ENCODE measurements around the gene KCNIP4. TPM values are rescaled to one million over a fixed set of nuclear protein-coding genes. Genes with fewer than 3 reads are reported as not detected.

Gene KCNIP4
- total RNA-seq, 1 donor from 2014 or later, result 6.2 TPM

GRCh38 chr4:21869978-21870745 lies 78.4 kb downstream of the KCNIP4 start:
- DNase-seq (ENCODE audit: extremely low spot score, unreplicated experiment), result no peak
- Mint-ChIP-seq H3K27me3 (no peaks in the 10 kb centered on the region), H3K36me3 (no peaks in the 10 kb centered on the region), H3K4me1 (ENCODE audit: unreplicated experiment) (no peaks in the 10 kb centered on the region), H3K4me3 (no peak overlapping the region), H3K27ac (no peak overlapping the region), H3K9me3 (no peaks in the 10 kb centered on the region)
- TF ChIP-seq, protein P1, sequence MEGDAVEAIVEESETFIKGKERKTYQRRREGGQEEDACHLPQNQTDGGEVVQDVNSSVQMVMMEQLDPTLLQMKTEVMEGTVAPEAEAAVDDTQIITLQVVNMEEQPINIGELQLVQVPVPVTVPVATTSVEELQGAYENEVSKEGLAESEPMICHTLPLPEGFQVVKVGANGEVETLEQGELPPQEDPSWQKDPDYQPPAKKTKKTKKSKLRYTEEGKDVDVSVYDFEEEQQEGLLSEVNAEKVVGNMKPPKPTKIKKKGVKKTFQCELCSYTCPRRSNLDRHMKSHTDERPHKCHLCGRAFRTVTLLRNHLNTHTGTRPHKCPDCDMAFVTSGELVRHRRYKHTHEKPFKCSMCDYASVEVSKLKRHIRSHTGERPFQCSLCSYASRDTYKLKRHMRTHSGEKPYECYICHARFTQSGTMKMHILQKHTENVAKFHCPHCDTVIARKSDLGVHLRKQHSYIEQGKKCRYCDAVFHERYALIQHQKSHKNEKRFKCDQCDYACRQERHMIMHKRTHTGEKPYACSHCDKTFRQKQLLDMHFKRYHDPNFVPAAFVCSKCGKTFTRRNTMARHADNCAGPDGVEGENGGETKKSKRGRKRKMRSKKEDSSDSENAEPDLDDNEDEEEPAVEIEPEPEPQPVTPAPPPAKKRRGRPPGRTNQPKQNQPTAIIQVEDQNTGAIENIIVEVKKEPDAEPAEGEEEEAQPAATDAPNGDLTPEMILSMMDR (conservative IDR thresholded peaks at IDR 0.05), result no peak

GRCh38 chr4:21864686-21865085 lies 83.9 kb downstream of the KCNIP4 start:
- Mint-ChIP-seq H3K9me3 (no peaks in the 10 kb centered on the region), H3K36me3 (no peaks in the 10 kb centered on the region), H3K4me1 (ENCODE audit: unreplicated experiment) (no peaks in the 10 kb centered on the region), H3K27me3 (no peaks in the 10 kb centered on the region), H3K4me3 (no peak overlapping the region), H3K27ac (no peak overlapping the region)
- no peak for DNase-seq (ENCODE audit: extremely low spot score, unreplicated experiment)
- TF ChIP-seq, protein P1 (conservative IDR thresholded peaks at IDR 0.05), result no peak

GRCh38 chr4:21862917-21863316 lies 85.7 kb downstream of the KCNIP4 start:
- no peak overlapping the region for H3K27ac Mint-ChIP-seq
- no peaks in the 10 kb centered on the region for H3K9me3 Mint-ChIP-seq
- no peak for DNase-seq (ENCODE audit: extremely low spot score, unreplicated experiment)
- TF ChIP-seq, protein P1 (conservative IDR thresholded peaks at IDR 0.05), result no peak
- no peak overlapping the region for H3K4me3 Mint-ChIP-seq
- H3K4me1 Mint-ChIP-seq (ENCODE audit: unreplicated experiment), result no peaks in the 10 kb centered on the region
- H3K27me3 Mint-ChIP-seq, result no peaks in the 10 kb centered on the region
- no peaks in the 10 kb centered on the region for H3K36me3 Mint-ChIP-seq

DNA sequence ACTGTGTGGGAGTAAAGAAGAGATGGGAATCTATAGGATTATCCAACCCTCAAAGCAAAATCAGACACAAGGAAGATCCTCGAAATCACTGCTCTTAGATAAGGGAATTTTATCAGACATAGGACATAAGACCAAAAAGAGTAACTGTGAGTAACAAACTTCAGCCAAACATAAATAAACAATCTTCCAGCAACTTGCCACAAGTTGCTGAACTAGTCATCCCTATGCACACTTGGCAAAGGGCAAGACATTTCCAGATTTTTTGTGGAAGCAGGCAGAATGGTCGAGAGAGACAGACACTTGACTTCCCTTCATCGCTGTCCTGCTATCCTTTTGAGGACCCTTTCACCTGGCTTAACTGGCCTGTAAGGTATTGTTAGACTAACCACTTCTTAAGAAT lies 89.6 kb downstream of the KCNIP4 start:
- no peaks in the 10 kb centered on the region for H3K9me3 Mint-ChIP-seq
- H3K4me3 Mint-ChIP-seq, result no peak overlapping the region
- no peak overlapping the region for H3K27ac Mint-ChIP-seq
- no peaks in the 10 kb centered on the region for H3K4me1 Mint-ChIP-seq (ENCODE audit: unreplicated experiment)
- no peaks in the 10 kb centered on the region for H3K36me3 Mint-ChIP-seq
- TF ChIP-seq, protein P1 (conservative IDR thresholded peaks at IDR 0.05), result no peak
- H3K27me3 Mint-ChIP-seq, result no peaks in the 10 kb centered on the region
- DNase-seq (ENCODE audit: extremely low spot score, unreplicated experiment), result no peak

DNA sequence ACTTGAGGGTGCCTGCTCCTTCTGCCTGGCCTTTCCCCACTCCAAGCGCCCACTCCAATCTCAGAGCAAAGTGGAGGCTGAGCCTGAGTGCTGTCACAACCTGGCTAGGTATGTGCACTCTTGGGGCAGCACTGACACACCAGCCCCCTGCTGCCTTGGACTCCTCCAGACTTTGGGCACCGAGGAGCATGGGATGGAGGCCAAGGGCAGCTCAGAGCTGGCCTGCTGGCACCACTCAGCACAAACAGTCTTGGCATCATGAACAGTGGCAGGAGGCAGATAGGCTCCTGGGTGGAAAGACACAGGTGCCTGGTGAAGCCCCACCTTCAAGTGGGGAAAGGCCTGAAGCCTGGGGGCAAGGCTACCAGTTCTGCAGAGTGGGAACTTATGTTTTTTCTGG lies 91.8 kb downstream of the KCNIP4 start:
- H3K27ac Mint-ChIP-seq, result no peak overlapping the region
- no peak overlapping the region for H3K4me3 Mint-ChIP-seq
- H3K36me3 Mint-ChIP-seq, result no peaks in the 10 kb centered on the region
- TF ChIP-seq, protein P1 (conservative IDR thresholded peaks at IDR 0.05), result no peak
- H3K9me3 Mint-ChIP-seq, result no peaks in the 10 kb centered on the region
- H3K27me3 Mint-ChIP-seq, result peaks cover 3% of the 10 kb centered on the region
- no peaks in the 10 kb centered on the region for H3K4me1 Mint-ChIP-seq (ENCODE audit: unreplicated experiment)
- no peak for DNase-seq (ENCODE audit: extremely low spot score, unreplicated experiment)
